Loucy (cell line): ENCODE measurements around the gene AHNAK.

Source experiments
- H2AFZ ChIP-seq: fragments of 200-600 bp; sonication (generic); 2 replicates; pipeline ENCODE4 v1.6.0; 2016; ENCODE audit warnings: antibody characterized with exemption, mild to moderate bottlenecking, low read length, moderate library complexity
- H3F3A ChIP-seq: fragments of 200-600 bp; 2 replicates; pipeline ENCODE4 v1.6.0; 2016; ENCODE audit warnings: antibody characterized with exemption, low read depth, mild to moderate bottlenecking
- H3K27me3 ChIP-seq: fragments of 200-600 bp; sonication (generic); 2 replicates; pipeline ENCODE4 v1.6.1; 2014; ENCODE audit warnings: low read length, mild to moderate bottlenecking; ENCODE audit not compliant: insufficient read depth, poor library complexity, severe bottlenecking
- H3K36me3 ChIP-seq: fragments of 200-600 bp; sonication (generic); 2 replicates; pipeline ENCODE4 v1.6.1; 2016; ENCODE audit warnings: low read length; ENCODE audit not compliant: insufficient read depth
- H3K4me1 ChIP-seq: fragments of 200-600 bp; sonication (generic); 2 replicates; pipeline ENCODE4 v1.5.1; 2014; ENCODE audit warnings: low read length, mild to moderate bottlenecking; ENCODE audit not compliant: insufficient read depth, poor library complexity, severe bottlenecking
- H3K4me2 ChIP-seq: fragments of 200-600 bp; sonication (generic); 2 replicates; pipeline ENCODE4 v1.6.0; 2014; ENCODE audit warnings: antibody characterized with exemption, low read length, low read depth, mild to moderate bottlenecking; ENCODE audit not compliant: poor library complexity, severe bottlenecking
- H3K4me3 ChIP-seq: fragments of 200-600 bp; sonication (generic); 2 replicates; pipeline ENCODE4 v1.5.1; 2014; ENCODE audit warnings: low read length, mild to moderate bottlenecking, mixed read lengths; ENCODE audit not compliant: poor library complexity, severe bottlenecking
- H3K79me2 ChIP-seq: fragments of 200-600 bp; sonication (generic); 2 replicates; pipeline ENCODE4 v1.6.1; 2014; ENCODE audit warnings: low read length; ENCODE audit not compliant: insufficient read depth
- H3K9ac ChIP-seq: fragments of 200-600 bp; sonication (generic); 2 replicates; pipeline ENCODE4 v1.6.0; 2014; ENCODE audit warnings: mild to moderate bottlenecking, low read depth, low read length, moderate library complexity; ENCODE audit not compliant: poor library complexity, severe bottlenecking
- H3K9me2 ChIP-seq: fragments of 200-600 bp; sonication (generic); replicated peaks from 2 replicates; pipeline ENCODE4 v1.6.1; 2016; ENCODE audit warnings: low read depth, low read length, mixed read lengths
- H3K9me3 ChIP-seq: fragments of 200-600 bp; sonication (generic); 2 replicates; pipeline ENCODE4 v1.6.1; 2014; ENCODE audit warnings: mild to moderate bottlenecking, antibody characterized with exemption, low read length, low read depth; ENCODE audit not compliant: insufficient read depth
- H4K20me1 ChIP-seq: fragments of 200-600 bp; sonication (generic); 2 replicates; pipeline ENCODE4 v1.6.0; 2014; ENCODE audit warnings: antibody characterized with exemption, low read length, mild to moderate bottlenecking; ENCODE audit not compliant: insufficient read depth, poor library complexity, severe bottlenecking
- CTCF ChIP-seq: fragments of 200-600 bp; sonication (generic); conservative IDR thresholded peaks from 2 replicates; pipeline ENCODE4 v1.5.1; 2014; ENCODE audit warnings: mild to moderate bottlenecking, antibody characterized with exemption, low read length
- EZH2phosphoT487 ChIP-seq: fragments of 200-600 bp; IDR thresholded peaks from 2 replicates; pipeline ENCODE4 v1.6.1; 2018; ENCODE audit warnings: antibody characterized with exemption, mild to moderate bottlenecking, moderate library complexity, borderline replicate concordance

The AHNAK gene

DNA sequence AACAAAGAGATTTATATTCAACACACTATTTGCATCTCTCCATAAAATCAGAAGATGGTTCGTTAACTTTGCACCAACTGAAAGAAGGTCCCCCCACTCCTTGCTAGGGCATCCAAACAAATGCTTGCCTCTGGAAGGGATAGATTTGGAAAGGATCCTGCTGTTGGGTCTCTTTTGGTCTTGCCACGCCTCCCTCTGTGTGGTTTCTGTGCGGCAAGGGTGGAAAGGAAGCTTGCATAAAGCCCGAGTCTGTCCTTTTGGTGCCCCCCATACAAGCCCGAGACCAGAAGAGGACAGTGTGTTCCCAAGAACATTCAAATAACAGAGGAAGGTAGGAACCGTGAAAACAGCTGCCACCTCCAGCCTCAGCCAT, 112.7 kb downstream of the AHNAK start:
- Histone ChIP-seq H3K9me3 (no peaks in the 10 kb centered on the region), H3F3A (no peaks in the 10 kb centered on the region), H3K79me2 (no peaks in the 10 kb centered on the region), H3K4me3 (no peak overlapping the region), H2AFZ (peak overlapping the region; percentile 72), H4K20me1 (no peaks in the 10 kb centered on the region), H3K36me3 (no peaks in the 10 kb centered on the region), H3K4me2 (no peak overlapping the region), H3K9me2 (no peaks in the 10 kb centered on the region), H3K4me1 (peaks cover 5% of the 10 kb centered on the region), H3K27me3 (no peaks in the 10 kb centered on the region), H3K9ac (no peak overlapping the region)
- no peak for TF ChIP-seq EZH2phosphoT487
- no peak for TF ChIP-seq CTCF

GRCh38 chr11:62433141-62433903, 113.3 kb downstream of the AHNAK start:
- no peak overlapping the region for H3K9ac ChIP-seq
- no peaks in the 10 kb centered on the region for H3K9me2 ChIP-seq
- H3K9me3 ChIP-seq: no peaks in the 10 kb centered on the region
- TF ChIP-seq CTCF: no peak
- TF ChIP-seq EZH2phosphoT487: no peak
- no peak overlapping the region for H3K4me3 ChIP-seq
- H3K4me2 ChIP-seq: no peak overlapping the region
- H3K4me1 ChIP-seq: peaks cover 10% of the 10 kb centered on the region
- H3K27me3 ChIP-seq: no peaks in the 10 kb centered on the region
- H2AFZ ChIP-seq: peak overlapping the region; percentile 72; the same call in 1 of the 2 replicates
- H3K79me2 ChIP-seq: no peaks in the 10 kb centered on the region
- H3K36me3 ChIP-seq: no peaks in the 10 kb centered on the region
- H3F3A ChIP-seq: no peaks in the 10 kb centered on the region
- H4K20me1 ChIP-seq: no peaks in the 10 kb centered on the region

DNA sequence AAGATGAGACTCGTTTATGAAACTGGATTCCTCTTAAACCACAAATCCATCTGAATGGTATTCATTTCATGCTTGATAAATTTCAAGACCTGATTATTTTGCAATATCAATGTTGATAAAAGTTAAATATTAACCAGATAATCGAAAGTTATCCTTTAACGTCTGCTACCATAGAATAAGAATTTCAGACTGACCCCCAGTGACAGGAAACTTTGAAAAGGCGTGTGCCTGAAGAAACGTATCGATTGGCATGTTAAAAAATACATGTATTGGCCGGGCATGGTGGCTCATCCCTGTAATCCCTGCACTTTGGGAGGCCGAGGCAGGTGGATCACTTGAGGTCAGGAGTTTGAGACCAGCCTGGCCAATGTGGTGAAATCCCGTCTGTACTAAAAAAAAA, 113.9 kb downstream of the AHNAK start:
- no peaks in the 10 kb centered on the region for H3F3A ChIP-seq
- H2AFZ ChIP-seq: no peak overlapping the region
- no peaks in the 10 kb centered on the region for H3K9me3 ChIP-seq
- no peak overlapping the region for H3K4me2 ChIP-seq
- TF ChIP-seq EZH2phosphoT487 (no peak), CTCF (no peak)
- H3K27me3 ChIP-seq: no peaks in the 10 kb centered on the region
- no peaks in the 10 kb centered on the region for H3K36me3 ChIP-seq
- H3K4me3 ChIP-seq: no peak overlapping the region
- H3K4me1 ChIP-seq: peaks cover 13% of the 10 kb centered on the region
- no peak overlapping the region for H3K9ac ChIP-seq
- no peaks in the 10 kb centered on the region for H3K9me2 ChIP-seq
- H3K79me2 ChIP-seq: no peaks in the 10 kb centered on the region
- no peaks in the 10 kb centered on the region for H4K20me1 ChIP-seq
